ENCODE data around the gene CTR9. TPM values are rescaled to one million over a fixed set of nuclear protein-coding genes. Genes with fewer than 3 reads are reported as not detected.

Gene CTR9
- total RNA-seq, 1 donor from 2014 or later: 30.2 TPM

DNA sequence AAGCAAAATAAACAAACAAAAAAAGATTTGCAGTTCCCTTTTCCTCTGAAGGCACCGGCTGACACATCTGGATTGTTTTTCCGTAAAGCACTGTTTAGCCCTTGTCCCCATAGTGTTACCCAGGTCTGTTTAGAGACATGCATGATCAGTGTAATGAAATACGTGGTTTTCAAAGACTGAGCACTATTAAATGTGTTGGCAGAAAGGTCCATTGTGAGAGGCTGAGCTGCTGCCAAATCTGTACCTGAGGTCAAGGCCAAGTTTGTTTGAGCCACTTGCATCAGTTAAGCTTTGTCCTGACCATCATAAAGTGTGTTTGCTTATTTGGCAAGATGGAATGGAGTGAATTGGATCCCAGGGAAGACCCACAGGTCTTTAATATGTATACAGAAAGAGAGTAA, 26.3 kb downstream of the CTR9 start:
- DNase-seq (no peak), ATAC-seq (no peak)
- Histone ChIP-seq H3K27me3 (ENCODE audit: low read depth) (no peaks in the 10 kb centered on the region), H3K36me3 (peaks cover 30% of the 10 kb centered on the region), H3K9me3 (no peaks in the 10 kb centered on the region), H3K4me1 (peaks cover 11% of the 10 kb centered on the region), H3K4me3 (no peak overlapping the region), H3K27ac (peak overlapping the region; percentile 5)
- TF ChIP-seq, protein P1, sequence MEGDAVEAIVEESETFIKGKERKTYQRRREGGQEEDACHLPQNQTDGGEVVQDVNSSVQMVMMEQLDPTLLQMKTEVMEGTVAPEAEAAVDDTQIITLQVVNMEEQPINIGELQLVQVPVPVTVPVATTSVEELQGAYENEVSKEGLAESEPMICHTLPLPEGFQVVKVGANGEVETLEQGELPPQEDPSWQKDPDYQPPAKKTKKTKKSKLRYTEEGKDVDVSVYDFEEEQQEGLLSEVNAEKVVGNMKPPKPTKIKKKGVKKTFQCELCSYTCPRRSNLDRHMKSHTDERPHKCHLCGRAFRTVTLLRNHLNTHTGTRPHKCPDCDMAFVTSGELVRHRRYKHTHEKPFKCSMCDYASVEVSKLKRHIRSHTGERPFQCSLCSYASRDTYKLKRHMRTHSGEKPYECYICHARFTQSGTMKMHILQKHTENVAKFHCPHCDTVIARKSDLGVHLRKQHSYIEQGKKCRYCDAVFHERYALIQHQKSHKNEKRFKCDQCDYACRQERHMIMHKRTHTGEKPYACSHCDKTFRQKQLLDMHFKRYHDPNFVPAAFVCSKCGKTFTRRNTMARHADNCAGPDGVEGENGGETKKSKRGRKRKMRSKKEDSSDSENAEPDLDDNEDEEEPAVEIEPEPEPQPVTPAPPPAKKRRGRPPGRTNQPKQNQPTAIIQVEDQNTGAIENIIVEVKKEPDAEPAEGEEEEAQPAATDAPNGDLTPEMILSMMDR (IDR thresholded peaks at IDR 0.05): no peak
- intact Hi-C loops (cut with DNase I): no loop called here

DNA sequence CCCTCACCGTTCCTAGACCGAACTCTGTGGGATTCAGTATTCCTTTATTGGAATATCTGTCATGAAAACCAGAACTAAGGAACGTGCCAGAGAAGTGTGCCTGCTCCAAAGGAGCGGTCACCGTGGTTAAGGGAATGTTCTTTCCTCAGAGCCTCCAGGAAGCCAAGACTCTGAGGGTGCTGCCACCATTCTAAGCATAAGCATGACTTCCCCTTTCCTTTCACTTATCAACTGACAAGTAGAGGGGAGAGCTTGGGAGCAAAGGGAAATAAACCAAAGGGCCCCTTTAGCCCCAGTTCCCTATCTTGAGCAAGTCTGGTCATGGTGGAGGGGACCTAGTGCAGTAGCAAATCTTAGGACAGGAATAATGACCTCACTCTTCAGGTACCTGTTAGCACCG, 26.8 kb downstream of the CTR9 start:
- H3K4me3 ChIP-seq: no peak overlapping the region
- H3K27me3 ChIP-seq (ENCODE audit: low read depth): no peaks in the 10 kb centered on the region
- H3K4me1 ChIP-seq: peaks cover 11% of the 10 kb centered on the region
- H3K36me3 ChIP-seq: peaks cover 30% of the 10 kb centered on the region
- peak in 1 of 2 donors; percentile 27 for ATAC-seq
- intact Hi-C loops (cut with DNase I): no loop called here
- TF ChIP-seq, protein P1 (IDR thresholded peaks at IDR 0.05): no peak
- H3K9me3 ChIP-seq: no peaks in the 10 kb centered on the region
- no peak for DNase-seq
- H3K27ac ChIP-seq: peak overlapping the region; percentile 5

DNA sequence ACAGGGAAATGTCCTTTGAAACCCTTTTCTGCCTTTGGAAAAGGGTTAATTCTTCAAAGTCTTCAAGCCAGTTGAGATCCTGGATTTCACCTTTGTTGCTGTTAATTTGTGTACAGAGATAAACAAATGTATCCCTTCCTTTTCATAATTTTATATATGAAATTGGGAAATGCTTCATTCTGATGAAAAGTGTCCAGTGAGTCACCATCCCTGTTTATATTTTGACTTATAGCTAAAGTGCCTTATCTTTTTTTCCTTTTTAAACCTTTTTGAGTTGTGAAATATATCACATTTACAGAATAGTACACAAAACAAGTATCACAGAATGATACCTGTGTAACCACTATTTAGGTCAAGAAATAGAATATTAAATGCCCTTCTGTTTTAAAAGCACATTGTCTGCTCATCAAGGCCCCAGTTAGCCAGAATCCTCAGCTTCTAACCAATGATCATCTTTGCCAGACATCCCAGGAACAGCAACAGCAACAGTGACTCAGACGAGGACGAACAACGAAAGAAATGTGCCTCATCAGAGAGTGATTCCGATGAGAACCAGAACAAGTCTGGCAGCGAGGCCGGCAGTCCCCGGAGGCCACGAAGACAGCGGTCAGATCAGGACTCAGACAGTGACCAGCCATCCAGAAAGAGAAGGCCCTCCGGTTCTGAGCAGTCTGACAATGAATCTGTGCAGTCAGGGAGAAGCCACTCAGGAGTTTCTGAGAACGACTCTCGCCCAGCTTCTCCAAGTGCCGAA, 27.3 kb downstream of the CTR9 start:
- intact Hi-C loops (cut with DNase I): no loop called here
- Histone ChIP-seq H3K36me3 (peaks cover 30% of the 10 kb centered on the region), H3K27ac (peak overlapping the region; percentile 12)

DNA sequence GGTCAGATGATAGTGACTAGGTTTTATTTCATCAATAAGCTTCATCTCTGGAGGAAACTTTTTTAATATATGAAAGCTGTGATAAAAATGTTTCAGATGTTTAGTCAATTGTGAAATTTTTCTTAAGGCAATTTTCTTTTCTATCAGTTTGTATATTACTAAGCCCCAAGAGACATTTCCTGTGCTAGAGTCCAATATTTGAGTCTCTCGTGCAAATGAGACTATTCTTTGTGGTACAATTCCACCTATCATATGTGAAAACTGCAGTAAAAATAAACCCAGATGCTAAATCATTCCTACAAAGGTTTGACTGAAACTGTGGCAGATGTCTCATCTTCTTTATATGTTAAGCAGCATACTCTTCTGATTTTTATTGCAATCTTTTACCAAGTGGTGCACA, 28.0 kb downstream of the CTR9 start:
- Histone ChIP-seq H3K27me3 (ENCODE audit: low read depth) (no peaks in the 10 kb centered on the region), H3K9me3 (no peaks in the 10 kb centered on the region), H3K36me3 (peaks cover 30% of the 10 kb centered on the region), H3K4me1 (peaks cover 11% of the 10 kb centered on the region), H3K27ac (peak overlapping the region; percentile 12), H3K4me3 (no peak overlapping the region)
- DNase-seq: no peak
- no peak for ATAC-seq
- intact Hi-C loops (cut with DNase I): no loop called here
- TF ChIP-seq, protein P1 (IDR thresholded peaks at IDR 0.05): no peak

More for the DNA sequence above, 27.3 kb downstream of the CTR9 start:
- DNase-seq (no peak), ATAC-seq (peak; percentile 16 to 45)
- Histone ChIP-seq H3K9me3 (no peaks in the 10 kb centered on the region), H3K4me1 (peaks cover 11% of the 10 kb centered on the region), H3K4me3 (no peak overlapping the region), H3K27me3 (ENCODE audit: low read depth) (no peaks in the 10 kb centered on the region)
- TF ChIP-seq, protein P1 (IDR thresholded peaks at IDR 0.05): no peak

DNA sequence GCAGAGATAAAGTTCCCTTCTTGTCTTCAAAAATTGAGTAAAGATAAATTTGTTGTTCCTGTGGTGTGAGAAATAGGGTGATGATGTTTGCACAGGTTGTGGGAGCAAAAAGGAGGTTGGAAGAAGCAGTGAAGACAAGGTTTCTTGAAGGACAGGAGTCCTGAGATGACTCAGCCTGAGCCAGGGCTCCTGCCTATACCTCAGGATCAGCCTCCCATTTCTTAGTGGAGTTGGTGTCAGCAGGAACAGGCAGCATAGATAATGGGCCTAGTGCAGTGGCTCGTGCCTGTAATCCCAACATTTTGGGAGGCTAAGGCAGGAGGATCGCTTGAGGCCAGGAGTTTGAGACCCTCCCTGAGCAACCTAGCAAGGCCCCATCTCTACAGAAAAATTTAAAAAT, 29.0 kb downstream of the CTR9 start:
- no peak for ATAC-seq
- intact Hi-C loops (cut with DNase I): no loop called here
- peaks cover 30% of the 10 kb centered on the region for H3K36me3 ChIP-seq

More for the DNA sequence above, 29.0 kb downstream of the CTR9 start:
- DNase-seq: no peak
- Histone ChIP-seq H3K27ac (no peak overlapping the region), H3K4me1 (peaks cover 12% of the 10 kb centered on the region), H3K27me3 (ENCODE audit: low read depth) (no peaks in the 10 kb centered on the region), H3K9me3 (no peaks in the 10 kb centered on the region), H3K4me3 (no peak overlapping the region)
- TF ChIP-seq, protein P1 (IDR thresholded peaks at IDR 0.05): no peak
